Measurements from ENCODE around the gene FHAD1.

The FHAD1 gene

DNA sequence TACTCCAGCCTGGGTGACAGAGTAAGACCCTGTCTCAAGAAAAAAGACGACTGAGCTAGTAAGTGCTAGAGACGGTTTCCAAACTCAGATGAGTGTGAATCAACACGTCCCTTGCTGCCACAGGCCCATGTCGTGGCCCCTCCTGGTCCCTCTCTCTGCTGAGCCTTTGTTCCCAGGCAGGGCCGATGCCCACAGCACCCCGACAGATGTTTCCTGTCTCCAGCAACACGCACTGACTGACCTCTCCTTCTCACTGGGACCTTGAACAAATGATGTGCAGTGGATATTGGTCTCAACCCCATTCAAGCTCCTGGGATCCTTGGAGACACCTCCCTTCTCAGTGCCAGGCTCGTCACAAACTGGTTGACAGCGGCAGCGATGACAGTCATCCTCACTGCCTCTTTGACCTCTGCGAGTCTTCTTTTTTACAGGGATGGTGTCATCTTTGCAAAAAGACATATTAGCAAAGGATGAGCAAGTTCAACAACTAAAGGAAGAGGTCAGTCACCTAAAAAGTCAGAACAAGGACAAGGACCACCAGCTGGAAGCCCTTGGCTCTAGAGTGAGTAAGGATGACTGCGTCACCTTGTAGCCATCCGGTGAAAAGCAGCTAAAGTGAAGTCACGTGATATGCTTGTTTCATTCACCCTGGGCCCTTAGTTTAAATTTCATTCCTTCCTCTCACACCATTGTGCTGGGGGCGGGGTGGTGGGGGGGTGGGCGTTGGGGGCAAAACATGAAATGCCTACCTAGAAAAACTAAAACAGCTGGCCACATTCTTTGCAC, 65.8 kb downstream of the FHAD1 start:
- TF ChIP-seq REST (IDR thresholded peaks at IDR 0.05; ENCODE audit: insufficient read depth in 1 of 2, low read depth in 2 of 2, low read length in 2 of 2): no peak
- no peak for TF ChIP-seq SIN3A (IDR thresholded peaks at IDR 0.05; ENCODE audit: borderline replicate concordance, insufficient read depth, low read length)
- no peak for TF ChIP-seq POLR2AphosphoS5 (IDR thresholded peaks at IDR 0.05; ENCODE audit: low read depth, low read length)
- no peak for TF ChIP-seq FOXP2 (optimal IDR thresholded peaks at IDR 0.05; ENCODE audit: borderline replicate concordance, extremely low read depth, extremely low read length, insufficient read depth)
- TF ChIP-seq TAF1 (IDR thresholded peaks at IDR 0.05; ENCODE audit: borderline replicate concordance, insufficient read depth, low read length): no peak

DNA sequence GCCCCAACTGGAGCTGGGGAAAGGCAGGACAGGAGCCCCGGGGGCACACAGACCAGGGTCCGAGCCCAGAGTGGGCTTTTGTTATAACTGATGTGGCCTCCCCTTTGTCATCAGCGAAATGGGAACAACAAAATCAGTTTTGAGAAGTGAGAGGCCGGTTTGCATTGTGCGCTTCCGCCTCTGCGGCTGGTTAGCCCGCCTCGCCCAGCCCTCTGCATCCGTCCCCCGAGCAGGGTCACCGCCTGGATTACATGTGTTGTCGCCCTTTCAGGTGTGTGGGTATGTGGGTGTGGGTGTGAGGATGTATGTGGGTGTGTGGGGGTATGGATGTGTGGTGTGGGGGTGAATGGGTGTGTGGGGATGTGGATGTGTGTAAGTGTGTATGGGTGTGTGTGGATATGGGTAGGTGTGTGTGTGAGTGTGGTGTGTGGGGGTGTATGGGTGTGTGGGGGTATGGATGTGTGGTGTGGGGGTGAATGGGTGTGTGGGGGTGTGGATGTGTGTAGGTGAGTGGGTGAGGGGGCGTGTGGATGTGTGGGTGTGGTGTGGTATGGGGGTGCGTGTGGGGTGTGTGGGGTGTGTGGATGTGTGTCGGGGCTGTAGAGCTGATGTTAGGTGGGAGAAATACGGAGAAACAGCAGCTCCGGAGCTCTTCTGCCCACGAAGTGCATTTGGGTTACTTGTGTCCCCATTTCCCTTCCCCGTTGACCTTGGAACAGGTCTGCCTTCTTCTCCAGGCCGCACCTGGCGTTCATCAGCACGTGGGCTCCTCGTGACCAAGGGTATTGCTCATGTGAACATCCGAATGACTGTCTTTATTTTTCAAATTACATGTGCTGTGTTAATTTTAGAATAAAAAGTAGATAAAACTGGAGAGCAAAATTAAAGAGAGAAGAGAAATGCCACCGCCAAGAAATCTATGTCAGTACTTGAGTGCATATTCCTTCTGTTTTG, 67.6 kb downstream of the FHAD1 start:
- TF ChIP-seq TAF1 (IDR thresholded peaks at IDR 0.05; ENCODE audit: borderline replicate concordance, insufficient read depth, low read length) (no peak), FOXP2 (optimal IDR thresholded peaks at IDR 0.05; ENCODE audit: borderline replicate concordance, extremely low read depth, extremely low read length, insufficient read depth) (no peak), SIN3A (IDR thresholded peaks at IDR 0.05; ENCODE audit: borderline replicate concordance, insufficient read depth, low read length) (no peak), REST (IDR thresholded peaks at IDR 0.05; ENCODE audit: insufficient read depth in 1 of 2, low read depth in 2 of 2, low read length in 2 of 2) (no peak), POLR2AphosphoS5 (IDR thresholded peaks at IDR 0.05; ENCODE audit: low read depth, low read length) (no peak)

DNA sequence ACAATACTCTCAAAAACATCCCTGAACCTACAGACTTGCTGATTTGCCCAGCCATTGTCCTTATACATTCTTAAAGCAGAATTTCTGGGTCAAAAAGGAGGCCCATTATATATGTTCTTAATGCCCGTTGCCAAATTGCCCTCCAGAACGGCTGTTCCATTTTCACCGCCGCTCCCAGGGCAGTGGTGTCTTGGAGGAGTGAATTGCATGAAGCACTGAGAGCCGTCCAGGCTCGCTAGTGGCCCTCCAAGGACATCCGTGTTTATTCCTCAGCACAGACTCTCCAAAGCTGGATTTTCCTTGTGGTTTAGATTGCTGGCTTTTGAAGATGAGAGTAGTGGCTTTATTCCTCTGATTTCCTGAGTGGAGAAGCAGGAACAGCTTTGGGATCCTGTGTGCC, 68.8 kb downstream of the FHAD1 start:
- TF ChIP-seq POLR2AphosphoS5 (IDR thresholded peaks at IDR 0.05; ENCODE audit: low read depth, low read length) (no peak), FOXP2 (optimal IDR thresholded peaks at IDR 0.05; ENCODE audit: borderline replicate concordance, extremely low read depth, extremely low read length, insufficient read depth) (no peak), SIN3A (IDR thresholded peaks at IDR 0.05; ENCODE audit: borderline replicate concordance, insufficient read depth, low read length) (no peak), REST (IDR thresholded peaks at IDR 0.05; ENCODE audit: insufficient read depth in 1 of 2, low read depth in 2 of 2, low read length in 2 of 2) (no peak), TAF1 (IDR thresholded peaks at IDR 0.05; ENCODE audit: borderline replicate concordance, insufficient read depth, low read length) (no peak)

DNA sequence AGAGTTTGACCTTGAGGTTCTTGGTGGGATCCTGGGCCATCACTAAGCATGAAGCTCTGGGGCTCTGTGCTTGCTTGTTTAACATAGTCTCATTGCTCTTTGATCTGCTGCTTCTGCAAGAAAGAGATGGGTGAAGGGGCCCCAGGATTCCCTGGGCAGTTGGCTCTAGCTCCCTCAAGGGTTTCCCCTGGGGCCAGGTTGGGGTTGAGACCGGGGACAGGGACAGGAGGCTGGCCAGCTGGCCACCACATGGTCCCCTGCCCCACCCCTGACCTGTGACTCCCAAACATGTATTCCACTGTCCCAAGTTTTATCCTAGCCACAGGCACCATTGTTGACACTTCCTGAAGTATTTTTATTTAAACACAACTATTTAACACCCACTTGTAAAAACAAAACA, 69.5 kb downstream of the FHAD1 start:
- no peak for TF ChIP-seq FOXP2 (optimal IDR thresholded peaks at IDR 0.05; ENCODE audit: borderline replicate concordance, extremely low read depth, extremely low read length, insufficient read depth)
- TF ChIP-seq REST (IDR thresholded peaks at IDR 0.05; ENCODE audit: insufficient read depth in 1 of 2, low read depth in 2 of 2, low read length in 2 of 2): no peak
- no peak for TF ChIP-seq TAF1 (IDR thresholded peaks at IDR 0.05; ENCODE audit: borderline replicate concordance, insufficient read depth, low read length)
- no peak for TF ChIP-seq POLR2AphosphoS5 (IDR thresholded peaks at IDR 0.05; ENCODE audit: low read depth, low read length)
- TF ChIP-seq SIN3A (IDR thresholded peaks at IDR 0.05; ENCODE audit: borderline replicate concordance, insufficient read depth, low read length): no peak
